H7 (cell line): Measurements from ENCODE around the gene CCDC32. TPM values are rescaled to one million over a fixed set of nuclear protein-coding genes. Genes with fewer than 3 reads are reported as not detected.
A peak's percentile ranks its signal among the peaks of the same experiment; 100 is the strongest.

Experiments
- DNase-seq: peaks from one replicate; pipeline ENCODE4 v3.0.0; 2012
- H3K27me3 ChIP-seq: 2 replicates; pipeline ENCODE4 v1.6.0; 2011; ENCODE audit warnings: mild to moderate bottlenecking, low read length; ENCODE audit not compliant: control insufficient read depth, insufficient read depth
- H3K36me3 ChIP-seq: replicated peaks from 2 replicates; pipeline ENCODE4 v1.5.1; 2011; ENCODE audit warnings: low read length; ENCODE audit not compliant: control insufficient read depth, insufficient read depth
- H3K4me3 ChIP-seq: 2 replicates; pipeline ENCODE4 v1.5.1; 2011; ENCODE audit warnings: low read depth, mild to moderate bottlenecking, control low read depth, low read length, moderate library complexity; ENCODE audit not compliant: insufficient read depth
- total RNA-seq: library from RNA; depleted of rRNA; stranded (reverse); fragments of >200 nt; shearing (Covaris generic); gene quantifications from 2 replicates; pipeline ENCODE4 v1.2.3, GENCODE V29; 2014; rRNA removed

CCDC32 gene, protein sequence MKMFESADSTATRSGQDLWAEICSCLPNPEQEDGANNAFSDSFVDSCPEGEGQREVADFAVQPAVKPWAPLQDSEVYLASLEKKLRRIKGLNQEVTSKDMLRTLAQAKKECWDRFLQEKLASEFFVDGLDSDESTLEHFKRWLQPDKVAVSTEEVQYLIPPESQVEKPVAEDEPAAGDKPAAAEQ
- total RNA-seq: 12.3 and 17.2 TPM in 2 replicates

DNA sequence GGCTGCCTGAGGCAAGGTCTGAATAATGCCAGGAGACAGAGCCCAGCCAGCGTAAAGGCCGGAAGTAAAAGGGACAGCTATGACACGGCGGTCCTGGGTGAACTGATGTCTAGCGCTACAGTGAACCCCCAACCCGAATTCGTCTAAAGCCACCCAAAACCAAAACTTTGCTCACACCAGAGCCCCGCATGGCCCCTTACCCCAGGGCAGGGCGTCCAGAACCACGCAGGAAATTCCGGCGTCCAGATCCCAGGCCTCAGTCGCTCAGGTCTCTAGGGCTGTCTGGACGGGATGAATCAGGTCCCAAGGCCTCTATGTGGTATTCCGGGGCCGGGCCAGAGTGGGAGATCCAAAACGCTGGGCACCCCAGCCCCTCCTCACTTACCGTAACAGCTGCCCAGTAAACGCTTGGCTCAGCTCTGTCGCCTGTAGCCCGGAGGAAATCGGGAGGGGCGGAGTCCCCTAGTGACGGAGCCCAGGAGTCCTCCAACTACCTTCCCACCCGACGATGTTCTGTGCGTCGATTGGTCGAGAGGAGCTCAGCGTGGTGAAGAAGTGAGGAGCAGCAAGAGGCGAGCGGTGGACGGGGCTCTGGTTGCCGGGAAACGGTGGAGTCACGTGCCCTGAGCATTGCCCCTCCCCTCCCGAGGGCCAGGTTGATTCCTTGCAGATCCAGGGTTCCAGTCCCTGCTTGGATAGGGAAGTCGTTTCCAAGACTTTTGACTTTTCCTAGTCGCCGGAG lies at the start of gene CCDC32:
Gene CCDC32 (minus strand): TSS at position 452 of the 742 bp plus-strand sequence. CDS start 2,027 bp downstream, outside the sequence.
- DNase-seq: peak; percentile 96
- Histone ChIP-seq H3K4me3 (peak within 1 kb of the TSS; percentile 86), H3K36me3 (no peaks in the 10 kb centered on the region; the same call in 1 of the 2 replicates), H3K27me3 (no peaks in the 10 kb centered on the region)

DNA sequence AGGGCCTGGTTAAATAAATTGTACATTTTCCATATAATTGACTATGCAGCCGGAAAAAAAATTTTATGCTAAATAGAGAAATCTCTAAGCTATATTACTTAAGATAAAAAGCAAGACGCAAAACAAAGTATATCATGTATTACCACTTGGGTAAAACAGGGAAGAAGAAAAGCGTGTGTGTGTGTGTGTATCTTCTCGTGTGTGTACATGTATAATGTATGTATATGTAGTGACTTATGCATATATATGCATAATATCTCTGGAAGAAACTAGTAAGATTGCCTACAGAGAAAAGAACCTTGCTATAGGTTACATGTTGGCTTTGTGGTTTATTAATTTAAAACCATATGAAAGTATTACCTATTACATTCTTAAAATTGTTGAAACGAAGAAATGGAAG lies 48.2 kb upstream of the CCDC32 start:
- Histone ChIP-seq H3K27me3 (no peaks in the 10 kb centered on the region), H3K4me3 (no peak overlapping the region), H3K36me3 (no peaks in the 10 kb centered on the region; the same call in 1 of the 2 replicates)
- no peak for DNase-seq

DNA sequence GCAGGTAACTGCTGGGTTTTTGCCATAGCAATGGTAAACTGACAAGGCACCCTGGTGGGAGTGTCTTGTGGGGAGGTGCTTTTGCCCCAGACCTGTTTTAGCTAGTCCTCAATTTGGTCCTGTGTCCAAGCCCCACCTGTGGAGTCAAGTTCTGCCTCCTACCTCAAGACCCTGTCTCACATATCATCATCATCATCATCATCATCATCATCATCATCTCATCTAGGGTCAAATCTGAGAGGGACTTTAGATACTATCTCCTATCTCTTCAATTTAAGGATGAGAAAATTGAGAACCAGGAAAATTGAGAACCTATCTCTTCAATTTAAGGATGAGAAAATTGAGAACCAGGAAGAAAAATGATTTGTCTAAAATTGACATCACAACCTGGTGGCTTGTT lies 39.1 kb upstream of the CCDC32 start:
- Histone ChIP-seq H3K4me3 (no peak overlapping the region), H3K36me3 (no peaks in the 10 kb centered on the region), H3K27me3 (no peaks in the 10 kb centered on the region)
- no peak for DNase-seq

DNA sequence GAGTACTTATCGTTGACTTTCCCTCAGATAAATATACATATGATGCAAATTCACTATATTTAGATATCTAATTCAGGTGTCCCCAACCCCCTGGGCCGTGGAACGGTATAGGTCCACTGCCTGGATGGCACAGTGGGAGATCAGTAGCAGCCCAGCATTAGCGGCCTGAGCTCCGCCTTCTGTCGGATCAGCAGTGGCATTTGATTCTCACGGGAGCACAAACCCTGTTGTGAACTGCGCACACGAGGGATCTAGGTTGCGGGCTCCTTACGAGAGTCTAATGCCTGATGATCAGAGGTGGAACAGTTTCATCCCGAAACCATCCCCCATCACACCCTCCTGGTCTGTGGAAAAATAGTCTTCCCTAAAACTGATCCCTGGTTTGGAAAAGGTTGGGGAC lies 36.1 kb upstream of the CCDC32 start:
- no peak for DNase-seq
- no peak overlapping the region for H3K4me3 ChIP-seq
- H3K27me3 ChIP-seq: no peaks in the 10 kb centered on the region
- no peaks in the 10 kb centered on the region for H3K36me3 ChIP-seq

DNA sequence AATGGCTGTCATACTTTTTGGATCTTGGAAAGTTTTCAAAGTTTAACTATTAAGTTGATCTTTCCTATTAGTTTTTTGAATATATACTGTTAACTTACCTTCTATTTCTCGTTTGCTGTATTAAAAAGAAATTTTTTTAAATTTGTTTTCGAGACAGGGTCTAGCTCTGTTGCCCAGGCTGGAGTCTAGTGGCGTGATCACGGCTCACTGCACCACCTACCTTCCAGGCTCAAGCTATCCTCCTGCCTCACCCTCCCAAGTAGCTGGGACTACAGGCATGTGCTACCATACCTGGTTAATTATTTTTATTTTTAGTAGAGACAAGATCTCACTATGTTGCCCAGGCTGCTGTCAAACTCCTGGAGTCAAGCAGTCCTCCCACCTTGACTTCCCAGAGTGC lies 33.8 kb upstream of the CCDC32 start:
- Histone ChIP-seq H3K36me3 (no peaks in the 10 kb centered on the region), H3K4me3 (no peak overlapping the region), H3K27me3 (no peaks in the 10 kb centered on the region)
- no peak for DNase-seq

DNA sequence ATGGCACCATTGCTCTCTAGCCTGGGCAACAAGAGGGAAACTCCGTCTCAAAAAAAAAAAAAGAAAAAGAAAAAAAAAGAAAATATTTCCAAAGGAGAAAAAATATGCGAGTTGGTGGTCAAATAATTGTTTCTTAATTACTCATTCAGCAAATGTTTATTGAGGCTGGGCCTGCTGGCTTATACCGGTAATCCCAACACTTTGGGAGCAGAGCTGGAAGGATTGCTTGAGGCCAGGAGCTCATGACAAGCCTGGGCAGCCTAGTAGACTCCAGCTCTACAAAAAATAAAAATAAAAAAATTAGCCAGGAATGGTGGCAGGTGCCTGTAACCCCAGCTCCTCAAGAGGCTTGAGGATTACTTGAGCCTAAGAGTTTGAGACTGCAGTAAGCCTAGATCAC lies 33.3 kb upstream of the CCDC32 start:
- Histone ChIP-seq H3K4me3 (no peak overlapping the region), H3K36me3 (no peaks in the 10 kb centered on the region), H3K27me3 (no peaks in the 10 kb centered on the region)
- no peak for DNase-seq

DNA sequence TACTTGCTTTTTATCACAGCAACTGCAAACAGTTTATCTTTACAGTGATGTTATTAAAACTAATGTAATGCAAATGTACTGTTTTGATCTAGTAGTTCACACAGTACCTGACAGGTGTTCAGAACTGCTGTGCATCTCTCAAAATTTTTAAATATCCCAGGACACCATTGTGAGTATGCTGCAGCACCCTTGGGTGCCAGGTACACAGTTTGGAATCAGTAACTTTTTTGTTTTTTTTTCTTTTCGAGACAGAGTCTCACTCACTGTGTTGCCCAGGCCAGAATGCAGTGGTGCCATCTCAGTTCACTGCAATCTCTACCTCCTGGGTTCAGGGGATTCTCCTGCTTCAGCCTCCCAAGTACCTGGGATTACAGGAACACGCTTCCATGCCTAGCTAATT lies 32.2 kb upstream of the CCDC32 start:
- no peak for DNase-seq
- Histone ChIP-seq H3K27me3 (no peaks in the 10 kb centered on the region), H3K4me3 (no peak overlapping the region), H3K36me3 (no peaks in the 10 kb centered on the region)

DNA sequence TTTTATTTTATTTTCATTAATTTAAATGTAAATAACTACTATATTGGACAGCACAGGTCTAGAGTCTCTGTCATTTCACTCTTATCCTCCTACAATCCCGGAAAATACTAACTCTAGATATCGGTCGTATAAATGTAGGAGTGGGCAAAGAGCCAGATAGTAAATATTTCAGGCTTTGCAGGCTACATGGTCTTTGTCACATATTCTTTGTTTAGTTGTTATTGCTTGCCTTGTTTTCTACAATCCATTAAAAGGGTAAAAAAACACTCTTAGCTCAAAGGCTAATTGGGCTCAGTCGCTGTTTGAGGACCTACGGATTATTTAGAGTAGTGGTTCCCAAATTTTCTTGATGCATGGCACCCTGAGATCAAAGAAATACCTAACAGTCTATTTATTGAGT lies 30.9 kb upstream of the CCDC32 start:
- H3K27me3 ChIP-seq: no peaks in the 10 kb centered on the region
- H3K36me3 ChIP-seq: no peaks in the 10 kb centered on the region
- DNase-seq: no peak
- no peak overlapping the region for H3K4me3 ChIP-seq

DNA sequence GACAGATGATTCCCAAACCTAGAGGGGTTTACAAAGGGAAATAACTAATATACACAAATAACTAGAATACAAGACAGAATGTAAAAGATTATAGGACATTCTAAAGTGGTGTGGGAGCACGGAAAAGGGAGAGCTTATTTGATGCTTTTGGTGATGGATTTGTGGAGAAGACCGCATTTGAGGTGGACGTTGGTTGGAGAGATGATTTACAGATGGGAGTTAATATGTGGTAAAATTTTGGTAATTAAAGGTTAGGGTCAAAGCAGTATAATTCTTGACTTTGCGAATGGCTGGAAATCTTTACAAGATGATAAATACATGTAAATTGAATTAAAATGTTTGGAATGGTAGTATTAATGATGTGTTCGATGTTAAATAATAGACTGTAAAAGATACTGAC lies 30.4 kb upstream of the CCDC32 start:
- peak overlapping the region; percentile 95; the same call in 1 of the 2 replicates for H3K4me3 ChIP-seq
- no peak for DNase-seq
- no peaks in the 10 kb centered on the region for H3K36me3 ChIP-seq
- no peaks in the 10 kb centered on the region for H3K27me3 ChIP-seq

DNA sequence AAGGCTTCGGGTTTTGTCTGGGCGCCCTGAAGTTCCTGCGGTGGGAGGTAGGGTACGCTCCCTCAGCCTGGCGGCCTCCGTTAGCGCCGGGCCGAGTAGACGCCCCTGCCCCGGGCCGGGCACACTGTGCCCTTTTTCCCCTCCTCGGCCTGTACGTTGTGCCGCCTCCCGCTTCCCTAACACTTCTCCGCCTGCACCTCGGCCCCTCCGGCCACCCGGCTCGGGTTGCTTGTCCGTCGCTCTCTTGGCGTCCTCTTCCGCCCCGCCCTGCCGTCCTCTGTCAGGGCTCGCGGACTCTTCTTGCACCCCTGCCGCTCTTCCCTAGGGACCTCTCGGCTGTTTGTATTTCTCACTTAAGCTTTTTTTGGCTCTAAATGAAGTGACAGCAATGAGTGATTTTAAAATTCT lies 29.6 kb upstream of the CCDC32 start:
- H3K36me3 ChIP-seq: no peaks in the 10 kb centered on the region
- peak; percentile 81 for DNase-seq

DNA sequence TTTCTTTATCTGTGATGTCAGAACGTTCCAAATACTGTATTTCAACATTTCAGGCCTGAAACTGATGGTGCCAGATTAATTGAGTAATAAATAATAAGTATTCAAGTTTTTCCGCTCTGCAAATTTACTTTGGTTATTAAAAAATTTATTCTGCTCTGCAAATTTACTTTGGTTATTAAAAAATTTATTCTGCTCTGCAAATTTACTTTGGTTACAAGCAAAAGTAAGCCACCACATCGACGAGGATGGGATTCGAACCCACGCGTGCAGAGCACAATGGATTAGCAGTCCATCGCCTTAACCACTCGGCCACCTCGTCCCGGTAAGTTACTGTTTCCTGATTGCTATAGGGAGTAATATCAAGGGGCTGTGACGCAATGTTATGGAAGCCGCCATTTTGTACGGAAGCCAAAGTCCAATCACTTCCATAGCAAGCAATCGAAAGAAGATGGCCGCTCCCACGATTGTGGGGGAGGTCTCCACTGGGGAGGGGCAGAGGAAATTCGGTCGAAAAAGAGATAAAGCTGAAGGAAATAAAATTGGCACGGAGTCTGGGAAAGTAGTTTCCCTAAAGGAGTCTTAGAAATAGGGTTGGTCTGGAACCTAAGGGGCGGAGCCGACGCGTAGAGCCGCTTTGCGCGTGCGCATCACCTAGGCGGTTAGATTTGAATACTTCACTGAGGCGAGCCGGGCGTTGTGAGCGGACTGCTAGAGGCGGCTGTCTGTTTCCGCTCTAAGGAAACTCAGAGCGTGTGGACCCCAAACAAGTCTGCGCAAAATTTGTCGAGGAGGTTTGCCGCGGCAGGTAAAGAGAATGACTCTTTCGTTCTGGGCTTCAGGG lies 29.0 kb upstream of the CCDC32 start, which contains the start of gene KNL1:
Gene KNL1 (plus strand): TSS at position 662 of the 841 bp plus-strand sequence. CDS start 8,683 bp downstream, outside the sequence.
- Histone ChIP-seq H3K36me3 (no peaks in the 10 kb centered on the region), H3K4me3 (peak within 1 kb of the TSS; percentile 95), H3K27me3 (no peaks in the 10 kb centered on the region; the same call in 1 of the 2 replicates)
- peak; percentile 89 for DNase-seq

More for the DNA sequence above, 29.6 kb upstream of the CCDC32 start:
- Histone ChIP-seq H3K27me3 (no peaks in the 10 kb centered on the region), H3K4me3 (peak overlapping the region; percentile 95)

DNA sequence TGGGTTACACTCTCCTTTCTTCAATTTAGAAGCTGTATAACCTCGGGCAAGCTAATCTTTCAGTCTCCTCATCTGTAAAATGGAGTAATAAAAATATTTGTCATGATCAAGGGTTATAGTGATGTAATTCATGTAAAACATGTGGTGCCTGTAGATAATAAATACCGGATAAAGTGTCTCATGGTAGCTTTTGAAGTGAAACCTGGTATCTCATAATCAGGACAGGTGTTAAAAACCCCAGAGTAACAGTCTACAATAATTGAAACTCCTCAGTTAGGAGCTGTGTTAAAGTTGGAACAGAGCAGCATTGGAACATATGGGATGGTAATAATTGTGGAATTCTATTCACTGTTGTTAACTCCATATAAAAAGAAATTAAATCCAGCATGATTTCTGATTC lies 28.3 kb upstream of the CCDC32 start:
- H3K36me3 ChIP-seq: no peaks in the 10 kb centered on the region
- DNase-seq: no peak
- H3K27me3 ChIP-seq: no peaks in the 10 kb centered on the region; the same call in 1 of the 2 replicates
- H3K4me3 ChIP-seq: no peak overlapping the region

DNA sequence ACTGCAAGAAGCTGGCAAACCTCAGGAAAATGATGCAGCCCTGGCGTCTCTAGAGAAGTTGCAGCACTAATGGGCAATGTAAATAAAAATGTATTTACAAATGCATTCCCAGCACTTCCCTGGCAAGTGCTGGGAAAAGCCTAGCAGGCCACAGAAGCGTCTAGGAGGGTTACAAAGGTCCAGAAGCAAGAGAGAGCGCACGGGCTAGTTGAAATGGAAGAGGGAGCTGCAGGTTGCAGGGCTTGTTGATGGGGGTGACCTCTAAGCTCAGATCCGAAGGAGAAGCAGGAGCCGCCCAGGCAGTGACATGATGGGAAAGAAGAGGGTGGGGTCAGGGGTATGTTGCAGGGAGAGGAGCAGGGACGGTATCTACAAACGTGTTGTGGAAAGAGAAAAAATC lies 26.5 kb upstream of the CCDC32 start:
- no peaks in the 10 kb centered on the region; the same call in 1 of the 2 replicates for H3K27me3 ChIP-seq
- peak overlapping the region; percentile 5; the same call in 1 of the 2 replicates for H3K4me3 ChIP-seq
- peak; percentile 58 for DNase-seq
- H3K36me3 ChIP-seq: no peaks in the 10 kb centered on the region

DNA sequence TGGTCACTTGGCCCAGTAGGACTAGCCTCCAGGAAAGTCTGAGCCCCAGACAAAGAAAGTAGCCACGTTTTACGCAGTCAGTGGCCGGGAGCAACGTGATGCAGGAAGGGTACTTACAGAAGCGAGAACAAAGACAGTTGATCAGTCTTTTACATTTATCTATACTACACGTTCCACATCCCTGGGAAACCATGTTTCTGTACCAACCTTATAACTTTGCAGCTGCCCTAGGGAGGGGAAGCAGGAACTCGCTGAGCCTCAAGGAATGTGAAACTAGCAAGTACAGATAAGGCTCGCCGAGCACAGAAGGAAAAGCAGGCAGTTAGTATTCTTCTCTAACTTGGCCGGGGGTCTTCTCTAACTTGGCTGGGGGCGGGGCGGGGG lies 25.8 kb upstream of the CCDC32 start:
- no peak overlapping the region for H3K4me3 ChIP-seq
- no peak for DNase-seq
- H3K27me3 ChIP-seq: no peaks in the 10 kb centered on the region; the same call in 1 of the 2 replicates
- H3K36me3 ChIP-seq: no peaks in the 10 kb centered on the region
